Activated CD8-positive, alpha-beta memory T cell treated with anti-CD3 and anti-CD28 coated beads for 36 hours (primary cell): ENCODE data around the gene IGF1R. TPM values are rescaled to one million over a fixed set of nuclear protein-coding genes. Genes with fewer than 3 reads are reported as not detected.

Experiments
- CTCF ChIA-PET: fragments of 350-600 bp; sonication (Branson Sonifier 250); formaldehyde crosslinking; loops from one replicate; lab custom pipeline; 2021; ENCODE audit warnings: antibody characterized with exemption; lab: Charles Lee
- POLR2A ChIA-PET: fragments of 350-600 bp; sonication (Branson Sonifier 250); formaldehyde crosslinking; loops from one replicate; lab custom pipeline; 2021; ENCODE audit warnings: antibody characterized with exemption; lab: Charles Lee
- total RNA-seq, 2 experiments: library from RNA; stranded (reverse); gene quantifications; one replicate each; pipeline ENCODE4 v1.2.3, GENCODE V29; 2021

Gene IGF1R
- total RNA-seq, 2 experiments from 2014 or later, result 10.5 to 11.3 TPM

GRCh38 chr15:98876451-98877369 is 228.4 kb downstream of the IGF1R start:
- POLR2A ChIA-PET, result no interaction called here
- CTCF ChIA-PET, result interaction anchor here (0.9 kb wide), 1 partner anchor 26 kb away, joined by 4 read pairs; no protein-coding TSS in a partner anchor

GRCh38 chr15:98878172-98878571 is 229.8 kb downstream of the IGF1R start:
- ChIA-PET CTCF (no interaction called here), POLR2A (no interaction called here)

GRCh38 chr15:98878862-98879261 is 230.5 kb downstream of the IGF1R start:
- ChIA-PET POLR2A (no interaction called here), CTCF (no interaction called here)

- ChIA-PET CTCF (interaction anchor here (0.6 to 1.8 kb wide), 4 partner anchors 9 to 110 kb away, joined by 3 to 7 read pairs (median 3); no protein-coding TSS in a partner anchor), POLR2A (no interaction called here)
These were observed 233.5 kb downstream of the IGF1R start for GRCh38 chr15:98881526-98882520.

- CTCF ChIA-PET, result no interaction called here
- POLR2A ChIA-PET, result no interaction called here
These were observed 235.1 kb downstream of the IGF1R start for GRCh38 chr15:98883478-98883877.

GRCh38 chr15:98884894-98885293 is 236.6 kb downstream of the IGF1R start:
- ChIA-PET CTCF (no interaction called here), POLR2A (no interaction called here)

GRCh38 chr15:98887976-98888375 is 239.6 kb downstream of the IGF1R start:
- POLR2A ChIA-PET, result no interaction called here
- CTCF ChIA-PET, result no interaction called here

- POLR2A ChIA-PET, result no interaction called here
- CTCF ChIA-PET, result no interaction called here
These were observed 240.6 kb downstream of the IGF1R start for GRCh38 chr15:98888820-98889479.

- CTCF ChIA-PET, result no interaction called here
- POLR2A ChIA-PET, result no interaction called here
These were observed 241.8 kb downstream of the IGF1R start for GRCh38 chr15:98889930-98890695.

- ChIA-PET POLR2A (no interaction called here), CTCF (no interaction called here)
These were observed 243.0 kb downstream of the IGF1R start for GRCh38 chr15:98891301-98891700.

GRCh38 chr15:98893401-98893800 is 245.1 kb downstream of the IGF1R start:
- ChIA-PET POLR2A (no interaction called here), CTCF (no interaction called here)

- ChIA-PET CTCF (no interaction called here), POLR2A (no interaction called here)
These were observed 246.0 kb downstream of the IGF1R start for GRCh38 chr15:98894312-98894711.

- ChIA-PET CTCF (interaction anchor here (0.6 kb wide), 1 partner anchor 9 kb away, joined by 3 read pairs; no protein-coding TSS in a partner anchor), POLR2A (no interaction called here)
These were observed 247.8 kb downstream of the IGF1R start for GRCh38 chr15:98896002-98896721.

- POLR2A ChIA-PET, result no interaction called here
- CTCF ChIA-PET, result no interaction called here
These were observed 248.7 kb downstream of the IGF1R start for GRCh38 chr15:98896802-98897732.

GRCh38 chr15:98898122-98898521 is 249.8 kb downstream of the IGF1R start:
- CTCF ChIA-PET, result no interaction called here
- POLR2A ChIA-PET, result no interaction called here

- CTCF ChIA-PET, result no interaction called here
- POLR2A ChIA-PET, result no interaction called here
These were observed 251.1 kb downstream of the IGF1R start for GRCh38 chr15:98899272-98900021.
